ENCODE data around the gene FNBP1. TPM values are rescaled to one million over a fixed set of nuclear protein-coding genes. Genes with fewer than 3 reads are reported as not detected.

FNBP1 gene
- total RNA-seq, 1 experiment from 2014 or later: 43.6 TPM

GRCh38 chr9:130053109-130053503 is 10.1 kb upstream of the FNBP1 start:
- H3K9me3 Mint-ChIP-seq: no peaks in the 10 kb centered on the region
- peak overlapping the region; percentile 68 for H3K27ac Mint-ChIP-seq
- H3K36me3 Mint-ChIP-seq: no peaks in the 10 kb centered on the region
- TF ChIP-seq NFATC4 (CRISPR knock-in tag; IDR thresholded peaks at IDR 0.05) (no peak), GTF2I (CRISPR knock-in tag; conservative IDR thresholded peaks at IDR 0.05) (no peak), SMAD3 (CRISPR knock-in tag; IDR thresholded peaks at IDR 0.05; ENCODE audit: borderline replicate concordance) (no peak)
- POLR2A ChIA-PET: interaction anchor here (0.7 to 1.0 kb wide), 2 partner anchors 9 to 218 kb away, joined by 4 read pairs; no protein-coding TSS in a partner anchor
- H3K4me1 Mint-ChIP-seq: peaks cover 34% of the 10 kb centered on the region
- peak overlapping the region; percentile 92 for H3K4me3 Mint-ChIP-seq
- no peaks in the 10 kb centered on the region for H3K27me3 Mint-ChIP-seq (ENCODE audit: low read depth)
- CTCF ChIA-PET: interaction anchor here (0.7 to 1.8 kb wide), 9 partner anchors 10 to 380 kb away, joined by 3 to 5 read pairs (median 4); partner anchors contain the start of gene FNBP1
- no peak for ATAC-seq
- no peak for DNase-seq (ENCODE audit: low spot score)

GRCh38 chr9:130051855-130052254 is 8.9 kb upstream of the FNBP1 start:
- no peaks in the 10 kb centered on the region for H3K9me3 Mint-ChIP-seq
- peak overlapping the region; percentile 92 for H3K4me3 Mint-ChIP-seq
- H3K27ac Mint-ChIP-seq: no peak overlapping the region
- H3K4me1 Mint-ChIP-seq: peaks cover 34% of the 10 kb centered on the region
- ChIA-PET CTCF (no interaction called here), POLR2A (no interaction called here)
- H3K27me3 Mint-ChIP-seq (ENCODE audit: low read depth): no peaks in the 10 kb centered on the region
- ATAC-seq (no peak), DNase-seq (ENCODE audit: low spot score) (no peak)
- H3K36me3 Mint-ChIP-seq: no peaks in the 10 kb centered on the region
- TF ChIP-seq ZNF425 (CRISPR knock-in tag; conservative IDR thresholded peaks at IDR 0.05) (no peak), TEAD1 (CRISPR knock-in tag; IDR thresholded peaks at IDR 0.05) (no peak), RORB (CRISPR knock-in tag; IDR thresholded peaks at IDR 0.05) (no peak), NR1H2 (CRISPR knock-in tag; IDR thresholded peaks at IDR 0.05) (no peak), ETV6 (CRISPR knock-in tag; IDR thresholded peaks at IDR 0.05) (no peak), RELA (CRISPR knock-in tag; IDR thresholded peaks at IDR 0.05; ENCODE audit: borderline replicate concordance) (no peak), CDX4 (CRISPR knock-in tag; IDR thresholded peaks at IDR 0.05; ENCODE audit: borderline replicate concordance) (no peak), ZNF512 (CRISPR knock-in tag; IDR thresholded peaks at IDR 0.05; ENCODE audit: borderline replicate concordance) (no peak), PRRX2 (CRISPR knock-in tag; IDR thresholded peaks at IDR 0.05) (no peak), ATF1 (CRISPR knock-in tag; IDR thresholded peaks at IDR 0.05) (no peak), EMX1 (CRISPR knock-in tag; IDR thresholded peaks at IDR 0.05) (no peak), CREB1 (CRISPR knock-in tag; IDR thresholded peaks at IDR 0.05) (no peak), TEAD4 (CRISPR knock-in tag; IDR thresholded peaks at IDR 0.05) (no peak), ZMAT4 (CRISPR knock-in tag; IDR thresholded peaks at IDR 0.05) (no peak), ZNF121 (CRISPR knock-in tag; IDR thresholded peaks at IDR 0.05) (no peak), ZNF532 (CRISPR knock-in tag; IDR thresholded peaks at IDR 0.05; ENCODE audit: borderline replicate concordance) (no peak), ZSCAN18 (CRISPR knock-in tag; IDR thresholded peaks at IDR 0.05) (no peak), ERG (CRISPR knock-in tag; IDR thresholded peaks at IDR 0.05) (no peak)
